HG02970 (cell line): ENCODE data around the gene LYSET.
"Not testable (repeated sequence)": the region's sequence is repeated elsewhere in the genome, so short reads cannot be mapped to it uniquely, and the experiment has no call there.

Source experiments
- ATAC-seq: cut with Tn5 transposase; IDR thresholded peaks from one replicate; pipeline ENCODE4 v1.9.1; 2021; ENCODE audit warnings: mild to moderate bottlenecking, moderate library complexity, moderate number of reproducible peaks; ENCODE audit not compliant: unreplicated experiment, low FRiP score

The LYSET gene

GRCh38 chr14:93165271-93166265 lies 19.5 kb upstream of the LYSET start:
- not testable (repeated sequence) for ATAC-seq

GRCh38 chr14:93168610-93169009 lies 16.5 kb upstream of the LYSET start:
- ATAC-seq: not testable (repeated sequence)

GRCh38 chr14:93169619-93170018 lies 15.5 kb upstream of the LYSET start:
- not testable (repeated sequence) for ATAC-seq

GRCh38 chr14:93170141-93170540 lies 15.0 kb upstream of the LYSET start:
- not testable (repeated sequence) for ATAC-seq

GRCh38 chr14:93171376-93171775 lies 13.7 kb upstream of the LYSET start:
- no peak for ATAC-seq

- no peak for ATAC-seq
These were observed 11.1 kb upstream of the LYSET start for GRCh38 chr14:93173943-93174395.

- ATAC-seq: not testable (repeated sequence)
These were observed 10.4 kb upstream of the LYSET start for GRCh38 chr14:93174731-93175130.

GRCh38 chr14:93175492-93175891 lies 9.6 kb upstream of the LYSET start:
- ATAC-seq: no peak

GRCh38 chr14:93183596-93184317 lies 1.4 kb upstream of the LYSET start:
- no peak for ATAC-seq

GRCh38 chr14:93185349-93185720 lies 218 bp downstream of the LYSET start:
- no peak for ATAC-seq

- ATAC-seq: no peak
These were observed 1.3 kb downstream of the LYSET start for GRCh38 chr14:93186466-93186865.

GRCh38 chr14:93186956-93187355 lies 1.8 kb downstream of the LYSET start:
- no peak for ATAC-seq

- ATAC-seq: no peak
These were observed 10.3 kb downstream of the LYSET start for GRCh38 chr14:93195316-93195999.

- no peak for ATAC-seq
These were observed 13.9 kb downstream of the LYSET start for GRCh38 chr14:93199031-93199430.

- ATAC-seq: no peak
These were observed 15.4 kb downstream of the LYSET start for GRCh38 chr14:93200553-93200952.

- ATAC-seq: no peak
These were observed 16.1 kb downstream of the LYSET start for GRCh38 chr14:93201155-93201704.

- peak; percentile 86 for ATAC-seq
These were observed 21.8 kb downstream of the LYSET start, which contains the start of the genes GON7 and UBR7 for GRCh38 chr14:93206793-93207467. TSS of gene GON7 (minus strand) at chr14:93207065. CDS start at chr14:93207037, 28 bp downstream. TSS of gene UBR7 (plus strand) at chr14:93207256. CDS start at chr14:93207292, 36 bp downstream.

GRCh38 chr14:93207468-93208308 lies 22.6 kb downstream of the LYSET start:
- ATAC-seq: peak; percentile 32

- ATAC-seq: no peak
These were observed 27.3 kb downstream of the LYSET start for GRCh38 chr14:93212432-93212831.
